NCI-H1092 treated with DMSO at 0.1 percent for 48 hours (cell line): ENCODE data around the gene ANO4.

Experiments used
- DNase-seq: peaks from one replicate; lab custom pipeline; 2025; lab: John Stamatoyannopoulos, UW

The ANO4 gene

GRCh38 chr12:100951756-100952155, 157.2 kb downstream of the ANO4 start:
- no peak for DNase-seq

GRCh38 chr12:100953217-100953616, 158.6 kb downstream of the ANO4 start:
- no peak for DNase-seq

- no peak for DNase-seq
Measured at GRCh38 chr12:100953677-100954076, 159.1 kb downstream of the ANO4 start.

DNA sequence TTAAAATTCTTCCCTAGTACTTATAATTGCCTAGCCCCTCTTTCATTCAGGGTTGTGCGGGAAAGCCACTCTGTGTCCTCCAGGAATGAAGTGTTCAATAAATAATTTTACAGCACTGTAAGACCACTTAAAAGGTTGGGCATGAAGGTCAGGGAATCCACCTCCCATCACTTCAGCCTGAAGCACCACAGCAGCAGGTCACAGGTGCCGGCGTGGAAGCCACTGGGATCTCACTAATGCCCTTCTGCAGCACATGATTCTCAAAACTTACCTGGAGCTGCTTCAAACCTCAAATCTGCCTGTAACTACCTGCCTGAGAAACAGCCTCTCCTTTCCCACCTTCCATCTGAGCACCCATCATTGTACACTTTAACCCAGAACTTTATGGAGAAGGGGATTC, 159.5 kb downstream of the ANO4 start:
- no peak for DNase-seq

- DNase-seq, result no peak
Measured at GRCh38 chr12:100955139-100955538, 160.6 kb downstream of the ANO4 start.

- DNase-seq, result no peak
Measured at GRCh38 chr12:100956311-100956852, 161.8 kb downstream of the ANO4 start.

GRCh38 chr12:100959481-100959880, 164.9 kb downstream of the ANO4 start:
- no peak for DNase-seq

GRCh38 chr12:100962086-100962712, 167.6 kb downstream of the ANO4 start:
- DNase-seq, result no peak

- DNase-seq, result no peak
Measured at GRCh38 chr12:100963381-100963780, 168.8 kb downstream of the ANO4 start.

GRCh38 chr12:100964028-100964427, 169.5 kb downstream of the ANO4 start:
- DNase-seq, result no peak

DNA sequence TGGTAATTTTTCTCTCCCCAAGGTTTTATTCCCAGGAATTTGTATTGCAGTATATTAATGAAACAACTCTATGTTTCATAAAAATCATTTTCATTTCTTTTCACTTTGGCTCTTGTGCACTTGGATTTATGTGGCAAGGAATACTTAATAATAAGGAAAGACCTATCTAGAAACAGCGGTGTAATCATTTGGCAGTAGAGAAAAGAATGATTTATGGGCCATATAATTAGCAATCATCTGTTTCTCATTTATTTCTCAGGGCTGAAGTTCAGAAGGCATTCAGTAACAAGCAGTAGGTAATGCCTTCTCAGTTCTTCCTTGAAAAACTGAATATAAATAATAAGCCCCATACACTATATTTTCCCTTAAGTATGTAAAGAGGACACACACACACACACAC, 172.6 kb downstream of the ANO4 start:
- DNase-seq, result no peak

- no peak for DNase-seq
Measured at GRCh38 chr12:100970894-100971293, 176.3 kb downstream of the ANO4 start.

DNA sequence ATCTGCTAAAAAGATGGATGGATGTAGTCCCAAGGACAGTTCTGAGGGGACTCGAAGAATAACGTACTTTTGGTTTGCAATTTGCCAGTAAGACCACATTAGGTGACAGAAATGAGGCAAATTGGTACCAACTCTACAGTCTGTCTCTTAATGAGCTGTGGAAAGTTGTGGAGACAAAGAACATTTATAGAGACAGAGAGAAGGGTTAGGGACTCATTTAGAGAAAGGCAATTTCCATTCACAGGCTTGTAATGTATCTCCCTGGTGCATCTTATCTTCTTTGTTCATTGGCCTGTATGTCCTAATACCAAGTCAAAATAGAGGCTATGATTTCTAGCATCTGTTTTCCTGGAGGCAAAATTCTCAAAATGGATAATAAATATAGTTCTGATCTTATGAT, 177.5 kb downstream of the ANO4 start:
- no peak for DNase-seq

DNA sequence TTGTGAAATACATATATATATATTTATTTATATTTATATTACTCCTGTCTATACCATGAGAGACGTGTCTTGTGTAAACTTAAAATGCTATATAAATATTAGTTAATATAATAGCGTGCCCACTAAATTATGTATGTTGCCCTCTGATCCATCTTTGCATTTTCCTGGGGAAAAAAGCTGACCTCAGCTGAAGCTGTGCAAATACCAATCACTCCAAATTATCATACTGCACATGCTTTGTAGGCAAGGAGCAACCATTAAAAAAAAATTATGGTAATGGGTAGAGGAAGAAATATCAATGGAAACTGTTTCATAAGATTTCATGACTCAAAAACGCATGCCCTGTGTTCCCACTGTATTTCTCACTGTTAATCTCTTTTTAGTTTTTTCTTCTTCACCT, 179.8 kb downstream of the ANO4 start:
- DNase-seq, result no peak

DNA sequence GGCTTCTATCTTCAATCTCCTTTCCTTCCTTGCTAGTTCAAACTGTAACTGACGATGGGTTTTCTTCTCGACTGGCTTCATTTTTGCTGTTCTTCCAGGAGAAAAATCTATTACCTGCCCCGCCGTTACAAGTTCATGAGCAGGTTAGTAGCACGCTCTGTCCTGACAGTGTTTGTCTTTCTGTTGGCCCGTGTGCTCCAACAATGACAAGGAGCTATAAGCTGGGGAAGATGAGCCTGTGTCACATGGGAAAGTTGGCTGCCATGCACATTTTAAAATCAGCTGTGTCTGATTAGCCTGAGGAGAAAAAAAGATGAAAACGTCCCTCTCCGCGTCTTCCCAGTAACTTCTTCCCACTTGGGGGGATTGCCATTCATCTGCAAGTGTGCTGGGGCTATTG, 180.2 kb downstream of the ANO4 start:
- no peak for DNase-seq

DNA sequence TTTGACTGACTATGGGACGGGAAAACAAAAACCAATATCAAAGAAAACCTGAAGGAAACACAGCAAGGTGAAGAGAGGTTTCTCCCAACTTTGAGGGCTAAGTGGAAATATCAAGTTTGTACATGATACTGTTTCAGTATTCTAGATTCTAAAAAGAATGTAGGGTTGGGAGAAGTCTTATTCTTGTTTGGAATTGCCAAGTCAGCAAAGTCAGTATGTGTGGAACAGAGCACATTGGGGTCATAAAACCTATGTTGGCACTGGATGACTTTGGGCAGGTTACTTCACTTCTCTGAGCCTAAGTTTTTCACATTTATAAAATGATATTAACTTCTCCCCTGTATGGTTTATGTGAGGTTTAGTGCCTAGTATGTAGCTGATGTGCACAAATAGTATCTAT, 182.2 kb downstream of the ANO4 start:
- DNase-seq, result no peak

DNA sequence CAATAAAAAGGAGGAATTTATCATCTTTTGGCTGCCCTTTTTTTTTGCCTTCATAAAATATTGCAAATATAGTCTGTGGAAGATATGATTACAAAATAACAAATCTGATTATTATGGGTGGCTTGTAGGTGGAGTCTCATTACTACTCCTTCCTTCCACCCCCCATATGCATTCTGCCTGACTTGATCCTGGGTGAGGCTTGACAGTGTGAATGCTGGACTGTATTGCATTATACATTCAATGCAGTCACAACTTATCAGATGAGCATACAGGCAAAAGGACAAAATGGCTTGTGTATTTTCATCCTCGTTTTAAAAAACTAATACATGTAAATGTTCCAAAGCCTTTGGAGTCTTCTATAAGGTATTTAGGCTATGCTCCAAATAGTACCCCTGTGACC, 186.3 kb downstream of the ANO4 start:
- DNase-seq, result no peak

GRCh38 chr12:100982511-100983183, 188.1 kb downstream of the ANO4 start:
- no peak for DNase-seq

GRCh38 chr12:100984796-100985195, 190.2 kb downstream of the ANO4 start:
- no peak for DNase-seq

- no peak for DNase-seq
Measured at GRCh38 chr12:100986595-100987547, 192.3 kb downstream of the ANO4 start.

DNA sequence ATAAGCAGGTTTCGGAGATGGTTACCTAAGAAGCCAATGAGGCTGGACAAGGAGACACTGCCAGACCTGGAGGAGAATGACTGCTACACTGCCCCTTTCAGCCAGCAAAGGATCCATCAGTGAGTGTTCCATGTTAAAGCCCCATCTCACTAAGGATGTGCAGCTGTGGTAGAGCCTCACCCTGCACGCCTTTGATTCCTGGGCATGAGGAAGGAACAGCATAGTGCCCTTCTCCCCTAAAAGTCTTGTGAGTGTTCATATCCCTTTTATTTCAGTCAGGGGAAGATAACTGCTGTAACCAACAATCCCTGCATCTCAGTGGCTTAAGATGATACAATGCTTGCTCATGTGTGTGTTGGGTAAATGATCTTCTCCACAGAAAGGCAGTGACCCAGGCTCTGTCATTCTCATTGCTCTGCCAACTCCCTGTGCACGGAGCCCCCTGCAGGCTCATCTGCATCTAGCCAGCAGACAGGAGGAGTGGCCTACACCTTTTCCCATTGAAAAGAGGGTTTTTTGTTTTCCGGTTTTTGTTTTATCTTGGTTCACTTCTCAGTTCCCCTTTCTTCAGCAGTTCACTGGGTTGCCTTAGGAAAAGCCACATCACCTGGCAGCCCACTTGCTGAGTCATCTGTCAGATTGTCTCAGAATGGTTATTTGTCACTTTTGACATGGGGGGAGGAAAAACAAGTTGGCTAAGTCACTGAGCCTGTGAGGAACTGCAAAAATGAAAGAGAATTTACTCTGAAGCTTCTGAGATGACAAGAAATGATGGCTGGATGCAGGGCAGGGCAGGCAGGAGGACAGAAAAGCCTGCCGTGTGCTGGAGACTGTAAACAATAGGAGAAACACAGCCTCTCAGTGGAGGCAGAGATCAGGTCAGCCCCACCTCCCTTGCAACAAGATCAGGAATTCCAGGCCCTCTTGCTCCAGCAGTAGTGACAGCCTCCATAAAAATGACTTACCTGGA, 193.3 kb downstream of the ANO4 start:
- no peak for DNase-seq
